CD1c-positive myeloid dendritic cell (primary cell): ENCODE measurements around the gene SPIRE1.
"Not testable (repeated sequence)": the region's sequence is repeated elsewhere in the genome, so short reads cannot be mapped to it uniquely, and the experiment has no call there.

ENCODE experiments used
- DNase-seq: peaks from one replicate; pipeline ENCODE4 v3.0.0-alpha.2; 2016; ENCODE audit errors: extremely low spot score

SPIRE1 gene

DNA sequence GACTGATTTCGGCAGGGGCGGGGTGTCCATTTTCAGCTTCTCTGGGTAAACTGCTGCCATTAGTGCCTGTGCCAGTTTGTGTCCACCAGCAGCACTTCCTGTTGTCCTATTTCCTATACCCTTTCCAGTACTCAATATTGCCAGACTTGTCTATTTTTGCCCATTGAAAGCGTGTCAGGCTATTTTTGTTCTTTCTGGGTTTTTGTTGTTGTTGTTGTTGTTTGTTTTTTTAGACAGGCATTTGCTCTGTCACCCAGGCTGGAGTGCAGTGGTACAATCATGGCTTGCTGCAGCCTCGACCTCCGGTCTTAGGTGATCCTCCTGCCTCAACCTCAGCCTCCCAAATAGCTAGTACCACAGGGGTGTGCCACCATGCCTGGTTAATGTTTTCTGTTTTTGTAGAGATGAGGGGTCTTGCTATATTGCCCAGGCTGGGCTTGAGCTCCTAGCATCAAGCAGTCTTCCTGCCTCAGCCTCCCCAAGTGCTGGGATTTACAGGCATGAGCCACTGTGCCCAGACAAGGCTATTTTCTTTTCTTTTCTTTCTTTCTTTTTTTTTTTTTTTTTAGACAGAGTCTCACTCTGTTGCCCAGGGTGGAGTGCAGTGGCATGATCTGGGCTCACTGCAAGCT lies 241.7 kb downstream of the SPIRE1 start:
- no peak for DNase-seq

DNA sequence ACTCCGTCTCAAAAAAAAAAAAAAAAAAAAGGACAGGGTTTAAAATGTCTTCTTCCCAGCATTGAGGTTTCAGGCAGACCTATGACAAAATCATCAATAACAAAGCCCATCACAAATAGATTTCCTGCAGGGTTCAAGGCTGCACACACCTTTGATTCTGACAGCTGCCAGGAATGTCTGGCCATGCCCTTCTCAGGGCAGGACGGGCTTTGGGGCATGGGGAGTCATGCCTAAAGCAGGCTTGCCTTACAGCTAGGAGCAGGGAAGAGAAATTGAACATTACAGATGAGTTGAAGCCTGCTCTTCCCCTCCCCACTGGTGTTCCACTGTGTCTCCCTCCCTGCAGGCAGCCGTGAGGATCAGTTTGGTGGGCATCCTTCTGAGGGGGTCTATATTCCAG lies 246.5 kb downstream of the SPIRE1 start:
- DNase-seq = no peak

DNA sequence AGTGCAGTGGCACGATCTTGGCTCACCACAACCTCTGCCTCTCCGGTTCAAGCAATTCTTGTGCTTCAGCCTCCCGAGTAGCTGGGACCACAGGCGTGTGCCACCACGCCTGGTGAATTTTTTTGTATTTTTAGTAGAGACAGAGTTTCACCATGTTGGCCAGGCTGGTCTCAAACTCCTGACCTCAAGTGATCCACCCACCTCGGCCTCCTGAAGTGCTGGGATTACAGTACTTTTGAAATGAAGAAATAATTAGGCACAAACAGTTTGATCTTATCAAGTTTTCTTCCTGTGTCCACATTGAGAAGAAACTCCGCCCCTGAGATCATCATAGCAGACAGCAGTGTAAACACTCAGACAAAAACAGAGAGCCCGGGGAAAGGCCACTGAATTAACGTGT lies 247.2 kb downstream of the SPIRE1 start:
- not testable (repeated sequence) for DNase-seq

DNA sequence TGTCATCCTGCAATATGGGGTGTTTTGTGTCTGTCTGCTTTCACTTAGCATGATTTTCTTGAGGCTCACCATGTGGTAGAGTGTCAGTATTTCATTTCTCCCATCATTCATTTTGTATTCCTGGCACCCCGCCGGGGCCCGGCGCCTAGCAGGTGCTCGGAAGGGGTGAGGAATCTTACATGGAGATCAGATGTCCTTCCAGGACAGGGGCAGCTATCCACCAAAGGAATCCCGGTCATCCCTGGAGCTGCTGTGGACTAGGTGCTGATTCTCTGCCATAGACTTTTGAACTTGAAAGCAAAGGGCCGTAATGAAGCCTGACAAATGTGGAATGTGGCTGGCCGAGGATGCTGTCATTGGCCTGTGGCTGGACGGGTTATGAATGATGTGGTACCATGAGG lies 247.8 kb downstream of the SPIRE1 start:
- DNase-seq = no peak

DNA sequence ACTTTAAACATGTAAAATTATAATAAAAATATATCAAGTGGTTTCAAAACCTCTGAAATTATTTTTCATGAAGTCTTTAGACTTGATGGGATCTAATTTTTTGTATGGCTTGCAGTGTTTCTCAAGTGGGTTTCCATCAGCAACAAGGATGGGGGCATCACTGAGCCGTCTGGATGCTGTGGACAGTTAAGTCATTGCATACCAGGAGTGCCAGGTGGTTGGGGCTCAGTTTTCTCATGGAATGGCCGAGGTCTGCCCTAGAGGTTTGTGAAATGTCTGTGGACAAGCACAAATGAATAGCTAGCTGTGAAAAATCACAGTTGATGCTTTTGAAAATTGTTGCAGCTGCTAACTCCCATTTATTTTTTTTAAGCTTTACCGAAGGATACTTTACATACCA lies 248.4 kb downstream of the SPIRE1 start:
- no peak for DNase-seq

DNA sequence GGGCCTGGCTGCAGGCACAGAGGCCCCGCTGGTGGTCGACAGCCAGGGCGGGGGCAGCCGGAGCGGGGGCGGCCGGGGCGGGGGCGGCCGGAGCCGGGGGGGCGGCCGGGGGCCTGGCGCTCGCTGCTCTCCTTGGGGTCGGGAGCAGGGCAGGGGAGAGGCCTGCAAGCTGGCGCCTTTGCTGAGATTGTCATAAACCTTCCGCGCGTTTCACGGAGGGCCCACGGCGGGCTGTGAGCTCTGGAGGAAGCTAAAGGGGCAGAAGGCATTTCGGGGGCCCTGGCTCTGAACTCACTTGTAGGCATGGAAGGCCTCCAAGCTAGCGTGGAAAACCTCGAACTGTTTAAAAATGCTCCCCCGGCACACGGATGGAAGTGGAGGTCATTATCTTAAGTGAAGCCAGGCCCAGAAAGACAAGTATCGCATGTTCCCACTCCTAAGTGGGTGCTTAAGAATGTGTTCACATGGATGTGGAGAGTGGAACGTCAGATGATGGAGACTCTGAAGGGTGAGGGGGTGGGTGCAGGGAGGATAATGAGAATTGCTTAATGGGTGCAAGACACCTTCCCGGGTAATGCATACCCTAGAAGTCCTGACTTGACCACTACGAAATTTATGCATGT lies 249.5 kb downstream of the SPIRE1 start:
- no peak for DNase-seq

DNA sequence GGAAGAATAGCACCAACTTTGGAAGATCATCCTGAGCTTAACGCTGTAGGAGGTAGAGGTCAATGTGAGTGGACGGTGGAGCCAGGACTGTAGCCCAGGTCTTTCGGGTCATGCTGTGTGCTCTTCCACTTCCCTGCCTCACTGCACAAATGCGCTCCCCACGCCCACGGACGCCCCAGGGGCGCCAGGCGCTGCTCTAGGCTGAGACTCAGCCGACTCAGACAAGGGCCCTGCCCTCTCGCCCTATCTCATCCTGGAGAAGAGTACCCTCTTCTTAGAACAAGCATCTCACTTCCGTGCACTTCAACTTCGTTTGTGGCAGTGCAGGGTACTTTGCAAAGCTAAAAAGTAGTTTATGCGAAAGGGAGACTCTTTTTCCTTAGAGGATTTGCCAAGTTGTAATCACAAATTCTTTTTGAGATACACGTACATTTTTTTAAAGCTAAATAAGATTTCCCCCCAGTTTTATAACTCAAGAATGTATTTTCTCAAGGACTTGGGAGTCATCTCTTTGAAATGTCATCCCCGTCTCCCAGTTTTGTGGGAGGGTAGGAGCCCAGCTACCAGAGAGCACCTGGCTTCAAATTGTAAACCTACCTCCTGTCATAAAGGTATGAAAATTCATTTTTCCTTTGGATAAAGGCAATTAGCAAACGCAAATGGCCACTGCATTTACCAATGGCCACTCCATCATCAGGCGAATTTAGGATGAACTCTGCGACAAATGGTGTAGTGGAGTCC lies 251.4 kb downstream of the SPIRE1 start:
- peak; percentile 40 for DNase-seq

DNA sequence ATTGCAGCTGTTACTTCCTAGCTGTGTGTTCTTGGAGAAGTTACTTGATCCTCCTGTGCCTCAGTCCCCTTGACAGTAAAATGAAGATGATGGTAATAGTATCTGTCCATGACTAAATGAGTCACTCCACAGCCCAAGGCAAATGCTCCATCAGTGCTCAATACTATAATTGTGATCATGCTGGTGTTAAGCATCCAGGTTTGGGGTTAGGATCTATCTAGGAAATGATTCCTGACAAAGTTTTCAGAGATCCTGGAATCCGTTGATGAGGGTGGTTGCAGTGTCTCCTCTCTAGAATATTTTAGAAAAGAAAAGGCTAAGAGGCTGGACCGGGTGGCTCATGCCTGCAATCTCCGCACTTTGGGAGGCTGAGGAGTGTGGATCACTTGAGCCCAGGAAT lies 252.8 kb downstream of the SPIRE1 start:
- no peak for DNase-seq

DNA sequence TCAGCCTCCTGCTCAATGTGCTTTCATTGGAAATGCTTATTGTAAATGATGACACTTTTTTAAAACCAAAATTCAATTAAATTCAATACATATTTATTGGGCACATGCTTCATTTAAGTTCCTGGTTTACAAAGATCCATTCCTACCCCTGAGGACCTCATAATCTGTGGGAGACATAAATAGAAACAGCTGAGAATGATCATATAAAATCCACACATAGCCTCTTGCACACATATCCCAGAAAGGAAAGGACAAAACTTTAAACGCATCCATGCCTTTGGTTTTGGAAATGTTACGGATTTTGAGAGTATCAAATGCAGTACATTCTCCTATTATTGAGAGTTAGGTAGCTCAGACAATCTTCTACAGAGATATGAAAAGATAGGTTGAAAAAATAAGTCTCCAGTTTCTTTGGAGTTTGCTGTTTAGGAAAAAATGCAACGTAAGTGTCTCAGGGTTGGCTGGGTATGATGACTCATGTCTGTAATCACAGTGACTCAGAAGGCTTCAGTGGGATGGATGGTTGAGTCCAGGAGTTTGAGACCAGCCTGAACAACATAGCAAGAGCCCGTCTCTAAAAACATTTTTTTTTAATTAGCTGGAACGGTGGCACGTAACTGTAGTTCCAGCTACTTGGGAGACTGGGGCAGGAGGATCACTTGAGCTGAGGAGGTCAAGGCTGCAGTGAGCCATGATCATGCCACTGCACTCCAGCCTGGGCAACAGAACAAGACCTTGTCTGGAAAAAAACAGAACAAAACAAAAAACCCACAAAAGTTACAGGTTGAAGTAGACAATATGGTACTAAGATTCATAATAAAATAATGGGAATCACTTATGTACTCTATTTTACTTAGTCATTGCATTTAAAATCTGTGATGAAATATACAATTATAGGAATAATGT lies 254.1 kb downstream of the SPIRE1 start:
- DNase-seq = peak; percentile 55

DNA sequence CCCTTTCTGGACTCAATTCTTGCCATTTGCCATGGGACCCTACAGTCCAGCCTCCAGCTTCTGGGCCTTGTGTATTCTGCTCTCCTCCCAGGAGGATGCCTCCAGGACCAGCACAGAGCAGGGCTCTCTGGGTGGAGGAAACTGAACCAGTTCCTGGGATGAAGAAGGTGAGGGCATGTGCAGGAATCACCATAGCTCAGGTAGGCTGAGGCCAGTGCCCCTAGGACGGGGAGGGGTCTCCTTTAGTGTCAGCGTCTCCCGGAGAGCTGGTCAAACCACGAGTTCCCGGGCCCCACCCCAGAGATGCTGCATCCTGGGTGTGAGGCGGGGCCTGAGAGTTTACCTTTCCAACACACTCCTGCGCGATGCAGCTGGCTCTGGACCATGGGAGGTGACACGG lies 256.0 kb downstream of the SPIRE1 start:
- DNase-seq = no peak

DNA sequence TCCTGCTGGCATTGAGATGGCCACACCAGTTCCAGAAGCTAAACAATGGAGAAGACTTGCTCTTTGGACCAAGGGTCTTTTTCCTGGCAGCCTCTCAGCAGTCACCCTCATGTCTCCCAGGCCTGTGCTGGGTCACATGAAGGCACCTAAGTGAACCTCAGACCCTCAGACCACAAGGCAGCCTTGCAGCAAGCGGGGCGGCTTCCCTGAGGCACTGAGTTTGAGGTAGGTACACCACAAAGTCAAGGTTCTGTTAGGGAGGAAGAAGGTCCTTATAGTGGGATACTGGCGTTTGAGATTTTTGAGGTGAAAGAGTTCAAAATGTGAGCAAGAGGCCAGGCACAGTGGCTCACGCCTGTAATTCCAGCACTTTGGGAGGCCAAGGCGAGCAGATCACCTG lies 258.7 kb downstream of the SPIRE1 start:
- no peak for DNase-seq

DNA sequence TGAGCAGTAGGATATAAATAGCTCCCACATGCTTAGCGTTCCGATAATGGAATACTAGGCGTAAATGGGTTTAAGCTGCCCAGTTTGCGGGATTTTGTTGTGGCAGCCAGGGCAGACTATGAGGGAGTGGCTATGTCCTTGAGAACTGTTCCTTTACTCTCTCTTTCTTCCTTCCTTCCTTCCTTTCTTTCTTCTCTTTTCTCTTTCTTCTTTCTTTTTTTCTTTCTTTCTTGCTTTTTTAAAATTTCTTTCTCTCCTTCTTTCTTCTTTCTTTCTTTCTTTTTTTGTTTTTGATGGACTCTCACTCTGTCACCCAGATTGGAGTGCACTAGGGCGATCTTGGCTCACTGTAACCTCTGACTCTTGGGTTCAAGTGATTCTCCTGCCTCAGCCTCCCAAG lies 259.3 kb downstream of the SPIRE1 start:
- no peak for DNase-seq

DNA sequence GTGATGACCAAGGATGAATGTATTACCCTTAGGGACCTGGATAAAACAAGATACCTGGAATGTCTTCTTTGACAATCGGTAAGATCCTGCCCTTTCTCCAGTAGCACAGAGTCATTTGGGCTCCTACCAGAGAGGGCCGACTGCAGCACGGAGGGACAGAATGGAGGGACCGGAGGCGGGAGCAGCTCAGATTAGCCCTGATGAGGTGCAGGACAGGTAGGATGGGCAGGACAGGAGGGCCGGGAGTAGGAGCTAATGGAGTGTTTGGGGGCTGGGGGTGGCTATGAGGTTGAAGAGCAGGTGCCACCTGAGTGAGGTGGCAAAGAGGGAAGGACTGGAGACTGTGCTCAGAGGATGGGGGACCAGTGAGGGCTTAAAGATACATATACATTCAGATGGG lies 260.1 kb downstream of the SPIRE1 start:
- no peak for DNase-seq

DNA sequence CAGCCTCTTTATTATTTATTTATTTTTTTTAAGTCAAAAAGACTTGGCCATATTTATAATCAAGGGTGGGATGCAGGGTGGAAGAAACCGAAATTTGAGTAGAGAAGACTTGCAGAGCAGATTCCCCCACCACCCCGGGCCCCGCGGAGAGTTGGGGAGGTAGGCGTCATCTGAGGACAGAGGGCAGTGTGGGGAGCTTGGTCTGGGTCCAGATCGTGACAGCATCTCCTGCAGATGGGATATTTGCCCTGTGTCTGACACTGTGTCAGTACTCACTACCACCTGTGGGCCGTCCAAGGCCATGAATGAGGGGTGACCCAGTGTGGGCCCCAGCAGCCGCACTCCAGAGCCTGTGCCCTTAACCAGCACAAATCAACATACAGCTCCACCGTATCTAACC lies 260.7 kb downstream of the SPIRE1 start:
- no peak for DNase-seq
